Measurements from ENCODE around the gene LHFPL6. TPM values are rescaled to one million over a fixed set of nuclear protein-coding genes. Genes with fewer than 3 reads are reported as not detected.

The LHFPL6 gene
- total RNA-seq, 1 experiment from 2014 or later: 76.3 TPM

- Histone ChIP-seq H3K4me1 (replicated peaks) (peaks cover 21% of the 10 kb centered on the region), H3K9me3 (replicated peaks) (no peaks in the 10 kb centered on the region), H3K36me3 (peaks cover 30% of the 10 kb centered on the region), H3K27ac (peak overlapping the region; percentile 90), H3K4me3 (peak overlapping the region; percentile 93), H3K27me3 (replicated peaks) (no peaks in the 10 kb centered on the region)
- DNase-seq (ENCODE audit: low read depth in 1 of 2, low spot score in 2 of 2): peak; percentile 48 to 55
These were observed 493 bp upstream of the LHFPL6 start for GRCh38 chr13:39603424-39603947.

- Histone ChIP-seq H3K4me1 (replicated peaks) (peaks cover 26% of the 10 kb centered on the region), H3K27ac (peak overlapping the region; percentile 90), H3K9me3 (replicated peaks) (no peaks in the 10 kb centered on the region), H3K36me3 (peaks cover 35% of the 10 kb centered on the region), H3K27me3 (replicated peaks) (no peaks in the 10 kb centered on the region), H3K4me3 (peak overlapping the region; percentile 93)
- no peak for DNase-seq (ENCODE audit: low read depth in 1 of 2, low spot score in 2 of 2)
These were observed 748 bp downstream of the LHFPL6 start for GRCh38 chr13:39602277-39602613.

GRCh38 chr13:39601636-39602035 is 1.4 kb downstream of the LHFPL6 start:
- Histone ChIP-seq H3K27me3 (replicated peaks) (no peaks in the 10 kb centered on the region), H3K36me3 (peaks cover 35% of the 10 kb centered on the region), H3K9me3 (replicated peaks) (no peaks in the 10 kb centered on the region), H3K4me1 (replicated peaks) (peaks cover 26% of the 10 kb centered on the region), H3K27ac (no peak overlapping the region; the same call in 1 of the 2 replicates), H3K4me3 (peak overlapping the region; percentile 93)
- no peak for DNase-seq (ENCODE audit: low read depth in 1 of 2, low spot score in 2 of 2)

GRCh38 chr13:39600766-39601165 is 2.2 kb downstream of the LHFPL6 start:
- Histone ChIP-seq H3K36me3 (peaks cover 35% of the 10 kb centered on the region), H3K4me3 (no peak overlapping the region), H3K9me3 (replicated peaks) (no peaks in the 10 kb centered on the region), H3K4me1 (replicated peaks) (peaks cover 26% of the 10 kb centered on the region), H3K27ac (no peak overlapping the region), H3K27me3 (replicated peaks) (no peaks in the 10 kb centered on the region)
- DNase-seq (ENCODE audit: low read depth in 1 of 2, low spot score in 2 of 2): no peak

- Histone ChIP-seq H3K4me3 (no peak overlapping the region), H3K27ac (no peak overlapping the region), H3K9me3 (replicated peaks) (no peaks in the 10 kb centered on the region), H3K36me3 (peaks cover 41% of the 10 kb centered on the region), H3K4me1 (replicated peaks) (peaks cover 26% of the 10 kb centered on the region), H3K27me3 (replicated peaks) (no peaks in the 10 kb centered on the region)
- DNase-seq (ENCODE audit: low read depth in 1 of 2, low spot score in 2 of 2): no peak
These were observed 3.2 kb downstream of the LHFPL6 start for GRCh38 chr13:39599842-39600241.

- Histone ChIP-seq H3K27me3 (replicated peaks) (no peaks in the 10 kb centered on the region), H3K4me3 (no peak overlapping the region), H3K9me3 (replicated peaks) (no peaks in the 10 kb centered on the region), H3K4me1 (replicated peaks) (peaks cover 25% of the 10 kb centered on the region), H3K27ac (no peak overlapping the region), H3K36me3 (peaks cover 41% of the 10 kb centered on the region)
- DNase-seq (ENCODE audit: low read depth in 1 of 2, low spot score in 2 of 2): no peak
These were observed 4.0 kb downstream of the LHFPL6 start for GRCh38 chr13:39599012-39599411.

- Histone ChIP-seq H3K27ac (no peak overlapping the region), H3K4me3 (no peak overlapping the region), H3K27me3 (replicated peaks) (no peaks in the 10 kb centered on the region), H3K9me3 (replicated peaks) (no peaks in the 10 kb centered on the region), H3K36me3 (peaks cover 39% of the 10 kb centered on the region), H3K4me1 (replicated peaks) (peaks cover 23% of the 10 kb centered on the region)
- no peak for DNase-seq (ENCODE audit: low read depth in 1 of 2, low spot score in 2 of 2)
These were observed 5.2 kb downstream of the LHFPL6 start for GRCh38 chr13:39597838-39598237.

- Histone ChIP-seq H3K4me3 (no peak overlapping the region), H3K4me1 (replicated peaks) (peaks cover 23% of the 10 kb centered on the region), H3K27ac (no peak overlapping the region), H3K27me3 (replicated peaks) (no peaks in the 10 kb centered on the region), H3K9me3 (replicated peaks) (no peaks in the 10 kb centered on the region), H3K36me3 (peaks cover 33% of the 10 kb centered on the region)
- no peak for DNase-seq (ENCODE audit: low read depth in 1 of 2, low spot score in 2 of 2)
These were observed 6.3 kb downstream of the LHFPL6 start for GRCh38 chr13:39596685-39597084.

GRCh38 chr13:39596176-39596575 is 6.8 kb downstream of the LHFPL6 start:
- DNase-seq (ENCODE audit: low read depth in 1 of 2, low spot score in 2 of 2): no peak
- Histone ChIP-seq H3K27me3 (replicated peaks) (no peaks in the 10 kb centered on the region), H3K4me3 (no peak overlapping the region), H3K9me3 (replicated peaks) (no peaks in the 10 kb centered on the region), H3K4me1 (replicated peaks) (peaks cover 27% of the 10 kb centered on the region), H3K36me3 (peaks cover 33% of the 10 kb centered on the region), H3K27ac (no peak overlapping the region)

- H3K9me3 ChIP-seq (replicated peaks): no peaks in the 10 kb centered on the region
- no peak overlapping the region for H3K4me3 ChIP-seq
- no peak for DNase-seq (ENCODE audit: low read depth in 1 of 2, low spot score in 2 of 2)
These were observed 12.4 kb downstream of the LHFPL6 start for GRCh38 chr13:39590466-39591036.

GRCh38 chr13:39588384-39588783 is 14.6 kb downstream of the LHFPL6 start:
- no peak overlapping the region for H3K4me3 ChIP-seq
- no peak overlapping the region for H3K27ac ChIP-seq
- H3K4me1 ChIP-seq (replicated peaks): peaks cover 25% of the 10 kb centered on the region
- H3K27me3 ChIP-seq (replicated peaks): no peaks in the 10 kb centered on the region
- no peak for DNase-seq (ENCODE audit: low read depth in 1 of 2, low spot score in 2 of 2)
- no peaks in the 10 kb centered on the region; the same call in 1 of the 2 replicates for H3K36me3 ChIP-seq
- no peaks in the 10 kb centered on the region for H3K9me3 ChIP-seq (replicated peaks)

More at GRCh38 chr13:39590466-39591036, 12.4 kb downstream of the LHFPL6 start:
- Histone ChIP-seq H3K4me1 (replicated peaks) (peaks cover 25% of the 10 kb centered on the region), H3K27ac (no peak overlapping the region), H3K27me3 (replicated peaks) (no peaks in the 10 kb centered on the region), H3K36me3 (peaks cover 5% of the 10 kb centered on the region)

- Histone ChIP-seq H3K36me3 (no peaks in the 10 kb centered on the region; the same call in 1 of the 2 replicates), H3K9me3 (replicated peaks) (no peaks in the 10 kb centered on the region), H3K27me3 (replicated peaks) (no peaks in the 10 kb centered on the region), H3K4me1 (replicated peaks) (peaks cover 25% of the 10 kb centered on the region), H3K4me3 (no peak overlapping the region), H3K27ac (no peak overlapping the region)
- DNase-seq (ENCODE audit: low read depth in 1 of 2, low spot score in 2 of 2): no peak
These were observed 15.1 kb downstream of the LHFPL6 start for GRCh38 chr13:39587939-39588338.

- no peak overlapping the region for H3K27ac ChIP-seq
These were observed 15.9 kb downstream of the LHFPL6 start for GRCh38 chr13:39586958-39587605.

GRCh38 chr13:39586151-39586550 is 16.8 kb downstream of the LHFPL6 start:
- DNase-seq (ENCODE audit: low read depth in 1 of 2, low spot score in 2 of 2): no peak
- Histone ChIP-seq H3K9me3 (replicated peaks) (no peaks in the 10 kb centered on the region), H3K4me3 (no peak overlapping the region), H3K27ac (no peak overlapping the region), H3K4me1 (replicated peaks) (peaks cover 21% of the 10 kb centered on the region), H3K36me3 (no peaks in the 10 kb centered on the region), H3K27me3 (replicated peaks) (no peaks in the 10 kb centered on the region)

More at GRCh38 chr13:39586958-39587605, 15.9 kb downstream of the LHFPL6 start:
- Histone ChIP-seq H3K4me1 (replicated peaks) (peaks cover 25% of the 10 kb centered on the region), H3K27me3 (replicated peaks) (no peaks in the 10 kb centered on the region), H3K36me3 (no peaks in the 10 kb centered on the region; the same call in 1 of the 2 replicates), H3K4me3 (no peak overlapping the region), H3K9me3 (replicated peaks) (no peaks in the 10 kb centered on the region)
- no peak for DNase-seq (ENCODE audit: low read depth in 1 of 2, low spot score in 2 of 2)

All from SJSA1 (cell line).